CD4-positive, alpha-beta T cell treated with Interleukin-10 for 1 hour (primary cell): ENCODE measurements around the gene FNDC1.
"Not testable (repeated sequence)": the region's sequence is repeated elsewhere in the genome, so short reads cannot be mapped to it uniquely, and the experiment has no call there.

ENCODE experiments used
- DNase-seq: peaks from one replicate; pipeline ENCODE4 v3.0.0-alpha.2; 2020

The FNDC1 gene

DNA sequence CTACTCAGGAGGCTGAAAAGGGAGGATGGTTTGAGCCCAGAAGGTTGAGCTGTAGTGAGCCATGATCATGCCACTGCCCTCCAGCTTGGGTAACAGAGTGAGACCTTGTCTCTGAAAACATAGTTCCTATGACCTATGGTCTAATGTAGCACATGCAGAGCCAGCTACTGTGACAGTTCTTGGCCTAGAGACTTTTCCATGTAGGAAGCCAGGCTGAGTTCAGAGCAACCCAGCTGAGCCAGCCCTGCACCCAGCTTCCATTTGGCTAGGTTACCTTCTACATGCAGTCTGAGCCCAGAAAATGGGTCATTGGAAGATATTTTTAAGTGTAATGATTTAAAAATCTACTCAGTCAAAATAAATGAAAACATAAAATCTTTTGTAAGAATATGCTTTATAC lies 92.8 kb downstream of the FNDC1 start:
- DNase-seq = no peak

DNA sequence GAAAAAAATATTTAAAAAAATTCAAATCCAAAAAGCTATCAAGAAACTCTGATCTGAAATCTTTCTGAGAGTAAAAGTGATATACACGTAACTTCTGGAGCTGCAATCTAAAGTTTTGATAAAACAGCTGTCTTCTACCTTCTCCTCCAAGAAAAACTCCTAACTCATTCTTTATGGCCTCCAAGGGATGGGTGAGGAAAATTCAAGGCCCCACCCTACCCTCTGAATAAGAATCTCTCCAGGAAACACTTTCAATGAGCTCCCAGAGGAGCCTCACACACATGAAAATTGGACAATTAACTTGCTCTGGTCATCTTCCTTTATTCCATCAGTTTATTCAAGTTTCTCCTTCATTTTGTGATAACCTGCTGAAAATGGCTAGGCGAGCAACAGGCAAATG lies 93.4 kb downstream of the FNDC1 start:
- no peak for DNase-seq

DNA sequence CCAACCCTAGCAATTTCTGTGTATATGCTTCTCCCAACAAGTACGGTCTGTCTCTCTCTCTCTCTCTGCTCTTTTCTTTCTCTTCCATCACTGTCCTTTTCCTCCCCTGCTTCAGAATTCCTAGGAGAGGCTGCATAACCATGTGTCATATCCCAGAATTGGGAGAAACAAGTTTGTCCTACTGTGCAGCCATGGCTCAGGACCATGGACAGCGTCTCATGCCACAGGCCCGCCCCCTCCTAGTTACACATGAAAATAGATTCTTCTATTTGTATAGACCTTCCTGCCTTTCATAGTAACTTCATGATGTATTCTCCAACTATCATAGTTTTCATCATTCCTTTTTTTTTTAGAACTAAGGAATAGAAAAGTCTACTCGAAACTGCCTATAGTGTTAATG lies 98.0 kb downstream of the FNDC1 start:
- DNase-seq = no peak

DNA sequence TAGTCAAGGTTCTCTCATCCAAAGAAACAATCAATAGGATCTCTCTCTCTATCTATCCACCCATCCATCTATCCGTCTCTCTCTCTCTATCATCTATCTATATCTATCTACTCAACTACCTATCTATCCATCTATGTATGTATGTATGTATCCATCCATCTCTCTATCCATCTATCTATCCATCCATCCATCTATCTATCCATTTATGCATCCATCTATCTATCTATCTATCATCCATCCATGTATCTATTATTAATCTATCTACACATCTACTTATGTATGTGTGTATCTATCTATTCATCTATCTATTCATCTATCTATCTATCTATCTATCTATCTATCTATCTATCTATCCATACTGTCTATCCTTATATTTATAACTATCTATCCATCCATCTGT lies 99.3 kb downstream of the FNDC1 start:
- DNase-seq = no peak

DNA sequence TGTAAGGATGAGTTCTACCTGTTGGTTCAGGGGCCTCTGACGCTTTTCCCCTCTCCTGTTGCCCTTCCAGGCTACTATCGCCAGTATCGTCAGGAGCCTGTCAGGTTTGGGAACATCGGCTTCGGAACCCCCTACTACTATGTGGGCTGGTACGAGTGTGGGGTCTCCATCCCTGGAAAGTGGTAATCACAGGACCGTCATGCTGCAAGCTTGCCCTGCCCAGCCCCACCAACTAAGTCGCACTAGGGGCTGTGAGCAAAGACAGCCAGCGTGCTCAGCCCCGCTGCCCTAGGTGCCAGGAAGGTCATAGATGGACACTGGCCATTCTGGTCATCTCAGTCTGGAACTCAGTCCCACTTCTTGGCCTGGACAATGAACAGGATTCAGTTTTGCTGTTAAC lies 102.1 kb downstream of the FNDC1 start:
- no peak for DNase-seq

DNA sequence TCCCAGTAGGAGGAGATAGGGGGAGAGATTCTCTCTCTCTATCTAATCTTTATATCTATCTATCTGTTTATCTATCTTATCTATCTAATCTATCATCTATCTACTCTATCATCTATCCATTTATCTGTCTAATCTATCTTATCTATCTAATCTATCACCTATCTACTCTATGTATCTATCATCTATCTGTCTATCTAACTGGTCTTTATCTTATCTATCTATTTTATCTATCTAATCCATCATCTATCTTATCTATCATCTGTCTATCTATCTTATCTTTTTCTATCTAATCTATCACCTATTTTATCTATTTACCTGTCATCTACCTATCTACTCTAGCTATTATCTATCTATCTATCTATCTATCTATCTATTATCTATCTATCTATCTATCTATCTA lies 109.4 kb downstream of the FNDC1 start:
- no peak for DNase-seq

DNA sequence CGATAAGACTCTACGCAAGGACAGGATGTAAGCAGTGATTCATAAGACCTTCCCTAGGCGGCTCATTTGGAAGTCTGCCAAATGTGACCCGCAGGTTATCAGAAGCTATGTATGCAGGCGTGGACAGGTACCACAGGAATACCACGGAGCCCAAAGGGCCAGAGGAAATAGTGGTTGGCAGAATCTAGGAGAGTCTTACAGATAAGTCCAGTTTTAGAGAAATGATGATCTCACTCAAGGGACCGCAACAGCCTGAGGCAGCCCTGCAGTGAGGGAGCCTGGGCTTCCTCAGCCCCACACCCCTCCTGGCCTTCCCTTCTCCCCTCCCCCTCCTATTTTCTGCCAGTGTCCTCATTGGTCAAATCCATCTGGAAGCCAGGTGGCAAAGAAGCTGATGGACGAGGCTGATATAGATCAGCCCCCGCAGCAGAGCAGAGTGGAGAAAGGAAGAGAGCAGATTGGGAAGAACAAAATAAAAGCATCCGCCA lies 110.6 kb downstream of the FNDC1 start:
- DNase-seq = no peak

DNA sequence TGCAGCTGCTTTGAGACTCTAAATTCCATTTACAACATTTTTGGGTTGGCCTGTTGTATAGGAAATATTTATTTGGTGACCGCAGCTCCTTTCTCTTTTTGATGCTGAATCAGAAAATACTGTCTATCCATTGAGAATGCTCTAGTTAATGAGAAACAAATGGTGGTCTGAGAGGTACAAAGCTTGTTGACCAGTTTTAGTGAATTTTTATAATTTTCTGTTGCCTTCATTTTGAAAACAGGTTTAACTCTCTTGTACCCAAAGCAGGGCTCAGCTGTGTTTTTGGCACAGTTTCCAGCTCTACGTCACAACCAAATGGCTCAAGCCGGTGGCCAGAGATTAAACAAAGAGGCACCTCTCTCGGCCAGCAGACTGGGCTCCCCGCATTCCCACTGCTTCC lies 113.2 kb downstream of the FNDC1 start:
- no peak for DNase-seq

DNA sequence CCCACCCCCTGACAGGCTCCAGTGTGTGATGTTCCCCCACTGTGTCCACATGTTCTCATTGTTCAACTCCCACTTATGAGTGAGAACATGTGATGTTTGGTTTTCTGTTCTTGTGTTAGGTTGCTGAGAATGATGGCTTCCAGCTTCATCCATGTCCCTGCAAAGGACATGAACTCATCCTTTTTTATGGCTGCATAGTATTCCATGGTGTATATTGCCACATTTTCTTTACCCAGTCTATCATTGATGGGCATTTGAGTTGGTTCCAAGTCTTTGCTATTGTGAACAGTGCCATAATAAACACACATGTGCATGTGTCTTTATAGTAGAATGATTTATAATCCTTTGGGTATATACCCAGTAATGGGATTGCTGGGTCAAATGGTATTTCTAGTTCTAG lies 115.5 kb downstream of the FNDC1 start:
- not testable (repeated sequence) for DNase-seq

DNA sequence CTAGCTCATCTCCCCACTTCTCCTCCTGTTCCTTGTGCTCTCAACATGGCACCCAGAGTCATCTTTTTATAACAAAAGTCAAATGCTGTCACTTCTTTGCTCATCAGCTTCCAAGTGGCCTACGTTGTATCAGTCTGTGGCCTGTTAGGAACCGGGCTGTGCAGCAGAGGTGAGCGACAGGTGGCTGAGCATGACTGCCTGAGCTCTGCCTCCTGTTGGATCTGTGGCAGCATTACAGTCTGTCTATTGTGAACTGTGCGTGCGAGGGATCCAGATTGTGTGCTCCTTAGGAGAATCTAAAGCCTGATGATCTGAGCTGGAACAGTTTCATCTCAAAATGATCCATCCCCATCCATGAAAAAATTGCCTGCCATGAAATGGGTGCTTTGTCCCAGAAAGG lies 129.6 kb downstream of the FNDC1 start:
- DNase-seq = no peak

DNA sequence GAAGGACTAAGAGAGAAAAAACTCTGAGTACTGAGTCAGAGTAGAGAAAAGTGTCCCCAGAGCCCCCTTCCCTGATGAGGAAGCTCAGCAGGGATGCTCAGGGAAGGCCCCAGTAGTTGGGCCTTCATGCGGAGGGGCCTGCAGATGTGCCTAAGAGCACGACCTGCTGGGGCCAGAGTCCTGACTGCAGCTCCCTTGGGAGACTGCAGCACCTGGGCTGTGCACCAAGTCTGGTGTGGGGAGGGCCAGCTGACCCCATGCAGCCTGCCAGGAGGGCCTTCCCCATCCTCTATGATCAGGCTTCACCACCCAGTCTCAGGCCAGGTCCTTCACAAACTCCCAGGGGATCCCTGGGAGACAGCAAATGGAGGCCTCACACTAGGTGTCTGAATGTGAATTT lies 130.4 kb downstream of the FNDC1 start:
- DNase-seq = no peak

DNA sequence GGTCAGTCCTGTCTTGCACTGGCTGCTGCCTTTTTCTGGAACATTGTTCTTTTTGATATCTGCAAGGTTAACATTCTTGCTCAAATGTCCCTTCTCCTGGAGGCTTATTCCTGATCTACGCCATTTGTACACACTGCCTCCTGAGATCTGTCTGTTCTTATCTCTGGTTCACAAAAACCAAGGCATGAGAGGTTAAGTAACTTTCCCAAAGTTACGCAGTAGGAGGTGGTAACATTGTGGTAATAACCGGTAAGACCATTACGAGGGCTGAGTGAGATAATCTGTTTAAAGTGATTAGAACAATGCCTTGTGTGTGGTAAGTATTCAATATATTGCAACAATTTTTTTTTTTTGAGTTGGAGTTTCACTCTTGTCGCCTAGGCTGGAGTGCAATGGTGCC lies 132.1 kb downstream of the FNDC1 start:
- no peak for DNase-seq

DNA sequence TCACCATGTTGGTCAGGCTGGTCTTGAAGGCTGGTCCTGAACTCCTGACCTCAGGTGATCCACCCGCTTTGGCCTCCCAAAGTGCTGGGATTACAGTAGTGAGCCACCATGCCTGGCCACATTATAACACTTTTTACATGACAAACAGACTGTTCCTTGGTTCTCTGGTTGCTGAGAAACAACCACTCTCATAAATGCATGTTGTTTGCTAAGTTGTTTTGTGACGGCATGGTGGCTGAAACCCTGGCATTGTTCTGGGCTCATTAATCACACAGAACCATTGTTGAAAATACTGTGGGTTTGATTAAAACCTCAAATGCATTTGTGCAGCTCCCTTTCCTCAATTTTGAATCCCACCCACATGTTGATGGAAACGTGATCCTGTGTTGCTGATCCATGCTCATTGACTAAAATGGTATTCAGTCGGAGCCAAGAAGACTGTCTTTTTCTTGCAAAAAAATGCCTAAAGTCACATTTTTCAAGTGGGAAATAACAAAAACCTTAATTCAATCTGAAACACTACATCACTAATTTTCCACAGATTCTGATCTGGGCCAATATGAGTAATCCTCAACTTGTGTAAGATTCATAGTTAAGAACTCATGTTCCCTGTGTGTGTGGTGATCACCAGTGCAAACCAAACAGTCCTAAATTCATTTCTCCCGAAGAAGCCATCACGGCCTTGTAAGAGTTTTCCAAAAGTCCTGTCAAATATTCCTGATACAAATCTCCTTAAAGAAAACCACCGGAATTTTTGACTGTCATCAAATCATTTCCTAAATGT lies 132.8 kb downstream of the FNDC1 start:
- no peak for DNase-seq

DNA sequence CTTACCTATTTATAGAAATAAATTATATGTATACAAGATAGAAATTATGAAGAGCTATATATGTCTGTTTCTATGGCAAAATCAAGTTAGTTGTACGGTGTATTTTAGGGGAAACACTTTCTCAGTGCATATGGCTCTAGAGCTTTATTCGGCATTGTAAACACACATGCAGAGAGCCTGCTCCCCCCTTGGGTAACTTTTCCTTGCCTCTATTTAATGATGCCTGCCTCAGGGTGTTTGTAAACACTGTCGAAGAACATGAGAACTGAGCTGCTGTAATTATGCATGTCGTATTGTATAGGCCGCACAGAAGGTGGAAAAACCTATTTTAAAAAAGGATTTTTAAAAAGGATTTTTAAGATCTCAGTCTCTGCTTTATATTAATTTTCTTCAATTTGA lies 133.4 kb downstream of the FNDC1 start:
- no peak for DNase-seq

DNA sequence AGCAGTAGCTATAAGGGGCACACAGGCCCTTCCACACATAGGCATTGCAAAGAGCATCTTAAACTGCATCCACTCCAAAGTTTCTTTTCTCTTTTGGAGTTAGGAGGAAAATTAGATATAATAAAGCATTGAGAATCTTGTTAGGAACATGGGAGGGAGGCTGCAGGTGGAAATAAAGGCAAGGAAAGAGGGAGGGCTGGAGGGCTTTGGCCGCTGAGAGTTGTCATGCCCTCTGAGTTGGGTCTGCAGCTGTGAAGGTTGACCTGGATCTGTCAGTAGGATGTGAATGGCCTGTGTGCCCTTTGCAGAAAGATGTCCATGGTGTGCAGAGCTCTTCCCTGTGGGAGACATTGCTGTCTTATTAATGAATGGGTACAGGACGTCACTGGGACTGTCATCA lies 134.0 kb downstream of the FNDC1 start:
- DNase-seq = no peak

DNA sequence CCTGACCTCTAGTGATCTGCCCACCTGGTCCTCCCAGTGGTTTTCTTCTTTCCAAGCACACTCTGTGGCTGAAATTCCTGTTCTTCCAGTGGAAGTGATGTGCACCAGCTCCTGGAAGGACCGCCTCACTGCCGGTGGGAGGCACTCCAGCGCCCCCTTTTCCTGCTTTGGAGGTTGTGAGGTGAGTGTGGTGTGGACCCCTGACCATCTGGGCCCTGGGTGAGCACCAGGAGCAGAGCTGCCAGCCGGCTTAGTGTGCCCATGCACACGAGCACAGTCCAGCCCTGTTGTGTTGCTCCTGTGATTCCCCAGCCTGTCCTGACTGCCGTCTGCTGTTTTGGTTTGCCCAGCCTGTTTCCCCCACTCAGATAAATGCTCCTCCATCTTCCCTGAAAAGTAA lies 134.6 kb downstream of the FNDC1 start:
- no peak for DNase-seq

DNA sequence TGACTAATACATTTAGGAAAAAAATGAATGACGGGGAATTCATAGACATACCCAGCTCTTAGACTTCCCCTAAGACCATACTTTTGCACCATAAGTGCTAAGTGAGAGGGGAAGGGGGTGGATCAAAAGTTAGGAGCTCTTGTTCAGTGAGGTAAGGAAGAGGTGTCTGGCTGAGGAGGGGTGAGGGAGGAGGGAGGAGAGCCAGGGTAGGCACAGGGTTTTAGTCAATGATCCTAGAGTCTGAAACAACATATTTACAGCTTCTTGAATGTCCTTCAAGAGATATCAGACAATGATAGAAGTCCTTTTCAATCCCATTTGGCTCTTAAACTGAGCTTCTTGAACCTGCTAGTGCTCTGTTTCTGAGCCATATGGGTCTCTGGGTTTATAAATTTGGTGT lies 135.4 kb downstream of the FNDC1 start:
- DNase-seq = no peak

DNA sequence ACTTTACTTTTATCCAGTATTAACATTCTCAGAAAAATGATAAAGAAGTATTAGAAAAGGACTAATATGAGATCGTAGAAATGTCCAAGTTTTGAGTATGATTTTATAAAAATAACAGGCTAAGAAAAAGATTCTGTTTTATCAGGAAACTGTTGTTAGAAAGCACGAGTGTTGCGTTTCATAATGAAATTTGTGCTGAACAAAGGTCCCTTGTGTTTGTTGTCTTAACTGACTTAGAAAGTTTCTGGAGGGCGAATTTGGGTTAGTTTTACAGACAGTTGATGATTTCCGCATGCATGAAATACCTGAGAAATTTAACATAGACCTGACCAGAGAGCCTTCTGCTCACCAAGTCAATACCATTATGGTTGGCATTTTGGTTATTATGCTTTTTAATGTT lies 136.0 kb downstream of the FNDC1 start:
- no peak for DNase-seq

DNA sequence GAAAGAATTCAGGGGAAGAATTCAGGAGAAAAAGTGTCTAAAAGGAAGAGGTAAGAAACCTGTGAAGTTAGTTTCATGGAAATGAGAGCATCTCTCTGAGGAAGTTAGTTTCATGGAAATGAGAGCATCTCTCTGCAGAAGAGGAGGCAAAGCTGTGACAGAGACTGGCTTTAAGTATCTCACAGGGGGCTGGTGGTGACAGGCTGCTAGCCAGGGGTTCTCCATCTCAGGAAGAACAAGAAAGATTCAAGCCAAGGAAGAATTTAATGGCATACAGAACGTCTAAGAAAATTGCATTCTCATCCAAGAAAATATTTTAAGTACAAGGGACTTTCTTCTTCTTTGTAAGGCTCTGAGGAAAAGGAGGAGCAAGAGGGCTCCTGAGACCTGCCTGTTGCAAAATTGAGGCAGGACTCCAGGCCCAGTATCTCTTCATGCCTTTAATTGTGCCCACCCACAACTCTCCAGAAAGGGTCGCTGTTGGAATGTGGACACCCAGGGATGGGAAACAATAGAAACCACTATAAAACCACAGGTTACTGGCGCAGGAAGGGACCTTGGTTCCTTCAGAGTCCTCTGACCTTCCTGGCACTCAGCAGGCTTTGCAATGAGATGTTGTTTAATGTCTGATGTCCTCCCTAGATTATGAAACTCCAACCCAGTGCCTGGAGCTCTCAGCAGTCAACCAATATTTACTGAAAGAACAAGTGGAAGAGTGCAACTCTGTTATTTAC lies 136.8 kb downstream of the FNDC1 start:
- no peak for DNase-seq

DNA sequence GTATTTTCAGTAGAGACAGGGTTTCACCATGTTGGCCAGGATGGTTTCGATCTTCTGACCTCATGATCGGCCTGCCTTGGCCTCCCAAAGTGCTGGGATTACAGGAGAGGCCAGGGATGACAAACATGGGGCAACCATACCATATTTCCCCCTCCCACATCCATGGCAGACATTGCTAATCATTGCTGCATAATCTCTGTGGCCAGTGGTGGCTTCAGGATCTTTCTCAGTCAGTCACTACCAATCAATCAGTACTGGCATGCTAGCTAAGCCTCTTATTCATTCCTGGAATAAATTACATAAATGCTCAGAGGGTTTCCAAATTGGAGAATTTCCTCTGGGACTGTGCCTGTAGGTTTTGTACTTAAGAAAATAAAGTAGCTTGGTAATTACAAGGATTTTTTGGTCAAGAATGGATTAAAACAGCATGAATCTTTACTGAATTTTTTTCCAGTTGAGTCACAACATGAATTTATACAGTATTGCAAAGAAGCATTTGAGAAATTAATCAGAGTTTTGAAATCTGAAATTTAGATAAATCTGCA lies 138.1 kb downstream of the FNDC1 start:
- no peak for DNase-seq

DNA sequence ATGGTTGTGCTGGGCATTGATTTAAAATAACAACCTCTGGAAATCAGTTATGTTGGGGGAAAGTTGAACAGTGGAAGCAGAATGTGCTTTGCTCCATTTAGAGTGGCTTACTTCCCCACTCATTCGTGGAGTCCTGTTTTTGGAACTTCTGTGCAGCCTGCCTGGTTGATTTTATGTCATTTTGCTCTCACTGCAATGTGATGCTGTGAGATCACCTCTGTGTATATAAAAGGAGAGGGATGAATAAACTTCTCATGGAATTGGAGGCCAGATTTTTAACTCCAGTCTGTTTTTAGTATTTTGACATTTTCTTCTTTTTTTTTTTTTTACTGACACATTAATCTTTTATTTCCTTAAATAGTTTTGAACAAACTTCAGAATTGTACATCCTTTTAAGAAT lies 139.0 kb downstream of the FNDC1 start:
- DNase-seq = no peak

DNA sequence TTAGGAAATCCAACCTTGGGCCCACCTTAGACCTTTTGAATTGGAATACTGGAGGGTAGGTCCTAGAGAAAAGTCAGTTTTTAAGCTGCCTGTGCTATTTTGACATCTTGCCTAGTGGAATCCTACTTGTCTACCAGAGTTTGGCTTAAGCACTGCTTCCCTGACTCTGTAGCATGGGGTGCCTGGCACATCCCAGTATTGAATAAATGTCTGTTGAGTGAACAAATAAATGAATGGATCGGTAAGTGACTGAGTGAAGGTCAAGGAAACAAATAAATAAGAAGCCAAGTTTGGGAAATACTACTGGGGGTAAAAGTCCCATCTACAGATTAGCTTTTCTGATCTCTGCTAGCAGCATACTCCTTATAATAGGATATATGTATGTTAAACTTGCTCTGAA lies 140.5 kb downstream of the FNDC1 start:
- no peak for DNase-seq

DNA sequence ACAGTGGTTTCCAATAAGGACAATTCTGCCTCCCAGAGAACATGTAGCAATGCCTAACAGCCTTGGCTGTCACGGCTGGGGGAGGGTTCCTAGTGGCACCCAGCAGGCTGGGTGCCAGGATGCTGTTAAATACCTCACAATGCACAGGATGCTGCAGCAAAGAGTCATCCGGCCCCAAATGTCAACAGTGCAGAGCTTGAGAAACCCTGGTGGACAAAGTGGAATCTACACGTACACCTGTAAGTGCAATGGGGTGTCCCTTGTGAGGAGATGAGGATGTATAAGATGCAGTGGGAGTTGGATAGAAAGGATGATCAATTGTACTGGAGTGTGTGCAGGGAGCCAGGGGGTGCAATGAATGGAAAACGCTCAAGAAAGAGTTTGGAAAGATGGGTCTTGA lies 142.4 kb downstream of the FNDC1 start:
- no peak for DNase-seq

DNA sequence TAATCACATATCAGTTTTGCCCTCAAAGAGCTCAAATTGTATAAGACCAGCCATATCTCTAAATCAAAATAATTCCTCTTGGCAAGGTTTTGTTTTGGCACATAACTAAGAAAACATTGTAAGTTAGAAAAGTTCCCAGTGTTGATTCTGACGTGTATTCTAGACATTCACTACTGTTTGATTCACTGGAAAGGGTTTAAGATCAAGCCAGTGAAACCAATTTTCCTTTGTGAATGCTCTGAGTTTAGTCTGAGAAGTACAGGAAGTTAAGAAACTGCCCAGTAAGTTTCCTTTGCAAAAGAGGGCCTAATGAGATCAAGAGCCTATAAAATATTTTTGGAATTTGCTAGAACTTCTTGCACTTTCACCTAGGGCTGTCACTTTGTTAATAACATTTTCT lies 143.0 kb downstream of the FNDC1 start:
- no peak for DNase-seq
